Hindlimb muscle (tissue), 1 donor: ENCODE data around the gene CNTNAP2. TPM values are rescaled to one million over a fixed set of nuclear protein-coding genes. Genes with fewer than 3 reads are reported as not detected.

ENCODE experiments used
- DNase-seq: peaks from one replicate; pipeline ENCODE4 v3.0.0-alpha.2; 2013
- polyA plus RNA-seq: library from polyadenylated mRNA; unstranded; fragments of 120-200 nt; gene quantifications from one replicate; pipeline ENCODE4 v1.2.1, GENCODE V29; 2013; ENCODE audit not compliant: insufficient read length

The CNTNAP2 gene
- polyA plus RNA-seq, 1 donor = 10.1 TPM

DNA sequence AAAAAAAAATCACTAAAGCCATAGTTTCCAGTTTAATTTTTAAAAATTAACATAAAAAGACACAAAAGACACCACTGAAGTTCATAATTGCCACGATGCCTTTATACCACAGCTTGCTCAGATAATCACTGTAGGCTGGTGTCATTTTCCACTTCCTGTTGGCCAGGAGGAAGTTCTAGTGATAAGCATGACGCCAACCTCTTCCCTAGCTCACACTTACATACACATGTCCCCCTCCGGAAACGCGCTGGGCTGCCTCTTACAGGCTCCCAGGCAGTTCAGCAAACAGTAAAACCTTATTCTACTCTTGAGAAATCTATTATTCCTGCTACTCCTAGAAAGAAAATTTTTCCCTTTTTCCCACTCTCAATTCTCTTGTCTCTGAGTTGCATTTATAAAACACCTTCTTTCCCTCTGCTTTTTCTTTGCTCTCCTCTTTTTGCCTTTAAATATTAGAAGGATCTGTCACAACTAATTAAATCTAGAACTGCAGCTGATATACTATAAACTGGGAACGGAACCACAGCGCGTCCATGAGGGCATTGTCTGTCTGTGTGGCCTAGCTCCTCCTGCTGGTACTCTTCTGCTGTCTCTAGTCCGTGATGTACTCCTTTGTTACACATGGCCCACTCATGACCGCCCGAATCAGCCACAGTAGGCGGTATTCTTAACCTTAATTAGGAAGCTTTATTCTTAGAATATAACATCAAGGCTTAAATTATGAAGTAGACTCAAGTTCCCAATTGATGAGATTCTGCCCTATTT lies 664.9 kb downstream of the CNTNAP2 start:
- DNase-seq = no peak

DNA sequence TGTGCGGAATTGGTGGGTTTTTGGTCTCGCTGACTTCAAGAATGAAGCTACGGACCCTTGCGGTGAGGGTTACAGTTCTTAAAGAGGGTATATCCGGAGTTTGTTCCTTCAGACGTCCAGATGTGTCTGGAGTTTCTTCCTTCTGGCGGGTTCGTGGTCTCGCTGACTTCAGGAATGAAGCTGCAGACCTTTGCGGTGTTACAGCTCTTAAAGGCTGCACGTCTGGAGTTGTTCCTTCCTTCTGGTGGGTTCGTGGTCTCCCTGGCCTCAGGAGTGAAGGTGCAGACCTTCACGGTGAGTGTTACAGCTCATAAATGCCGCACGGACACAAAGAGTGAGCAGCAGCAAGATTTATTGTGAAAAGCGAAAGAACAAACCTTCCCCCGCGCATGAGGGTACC lies 670.7 kb downstream of the CNTNAP2 start:
- DNase-seq = no peak

DNA sequence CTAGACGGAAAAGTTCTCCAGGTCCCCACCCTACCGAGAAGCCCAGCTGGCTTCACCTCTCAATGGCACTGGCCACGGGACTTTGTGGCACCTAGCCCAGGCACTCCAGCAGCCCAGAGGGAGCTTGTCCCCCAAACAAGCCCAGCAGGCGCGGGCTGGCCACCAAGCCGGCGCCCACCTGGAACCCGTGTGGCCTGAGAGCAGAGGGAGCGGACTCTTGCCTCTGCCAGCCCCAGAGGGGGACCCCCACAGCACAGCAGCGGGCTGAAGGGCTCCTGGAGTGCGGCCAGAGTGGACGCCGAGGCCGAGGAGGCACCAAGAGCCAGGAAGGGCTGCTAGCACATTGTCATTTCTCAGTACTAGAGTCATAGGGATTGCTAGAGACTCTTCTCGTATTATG lies 671.4 kb downstream of the CNTNAP2 start:
- DNase-seq = no peak

DNA sequence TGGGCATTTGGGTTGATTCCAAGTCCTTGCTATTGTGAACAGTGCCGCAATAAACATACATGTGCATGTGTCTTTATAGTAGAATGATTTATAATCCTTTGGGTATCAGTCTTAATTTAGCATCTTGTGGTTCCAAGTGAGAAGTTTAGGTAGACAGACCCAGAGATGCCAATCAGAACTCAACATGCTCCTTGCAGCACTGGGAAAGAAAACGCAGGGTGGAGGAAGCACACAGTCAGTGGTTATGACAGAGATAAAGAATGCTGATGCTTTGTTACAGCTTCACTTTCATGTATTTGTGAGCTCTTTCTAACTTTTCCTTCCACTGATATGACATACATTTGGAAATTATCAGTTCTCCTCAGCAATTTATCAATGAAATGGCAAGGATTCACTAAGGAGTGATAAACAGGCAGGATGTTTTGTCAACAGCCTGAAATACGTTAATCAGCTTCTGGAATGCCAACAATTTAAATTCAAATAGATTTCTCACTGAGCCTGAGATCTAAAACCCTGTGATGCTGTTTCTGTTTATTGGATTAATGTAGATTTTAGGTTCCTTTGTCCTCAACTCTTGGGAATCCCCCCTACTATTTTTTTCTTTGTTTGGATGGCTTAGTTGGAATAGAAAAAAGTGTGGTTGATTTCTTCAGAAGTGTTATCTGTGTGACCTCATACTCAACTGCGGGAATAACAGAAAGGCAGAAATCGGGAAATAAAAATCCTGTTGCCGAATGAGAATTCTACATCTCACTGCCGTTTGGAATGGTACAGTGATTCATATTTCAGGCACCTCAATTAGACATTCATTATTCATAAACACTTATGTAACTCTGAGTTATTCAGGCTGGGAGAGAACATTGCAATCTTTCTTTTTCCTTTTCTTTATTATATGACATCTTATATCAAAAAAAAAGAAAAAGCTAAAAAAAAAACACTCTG lies 675.0 kb downstream of the CNTNAP2 start:
- no peak for DNase-seq

DNA sequence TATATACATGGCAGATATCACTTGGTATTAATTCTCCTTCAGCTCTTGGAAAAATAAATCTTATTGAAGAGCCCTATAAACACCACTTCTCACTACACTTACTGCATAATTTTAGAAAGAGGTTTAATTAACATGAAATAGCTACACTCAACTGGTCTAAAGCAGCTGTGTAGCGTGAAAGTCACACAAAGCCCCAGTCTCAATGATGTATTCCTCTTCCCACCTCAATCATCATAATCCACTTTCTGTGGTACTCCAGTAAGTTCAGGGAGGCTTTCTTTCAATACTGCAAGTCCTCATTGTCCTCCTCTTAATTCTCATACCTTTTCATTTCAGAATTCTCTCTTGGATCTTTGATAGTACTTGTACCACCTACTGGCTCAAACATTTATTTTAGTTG lies 688.0 kb downstream of the CNTNAP2 start:
- no peak for DNase-seq

DNA sequence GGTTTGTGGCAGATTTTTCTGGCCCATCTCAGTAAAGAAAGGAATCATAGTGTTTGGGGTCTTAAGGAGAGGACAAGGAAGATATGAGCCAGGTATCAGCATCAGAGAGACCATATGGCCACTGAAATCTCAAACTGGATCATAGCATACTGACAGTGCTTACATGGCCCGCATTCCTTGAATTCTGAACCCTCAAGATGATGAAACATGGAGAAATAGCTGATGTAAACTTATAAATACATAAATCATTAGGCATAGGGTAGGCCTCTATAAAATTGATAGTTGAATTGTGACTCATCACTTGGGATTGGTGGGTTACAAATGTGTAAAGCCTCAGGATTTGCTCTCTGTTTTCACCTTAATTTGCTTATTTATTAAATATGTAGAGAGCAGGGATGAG lies 688.5 kb downstream of the CNTNAP2 start:
- DNase-seq = no peak

DNA sequence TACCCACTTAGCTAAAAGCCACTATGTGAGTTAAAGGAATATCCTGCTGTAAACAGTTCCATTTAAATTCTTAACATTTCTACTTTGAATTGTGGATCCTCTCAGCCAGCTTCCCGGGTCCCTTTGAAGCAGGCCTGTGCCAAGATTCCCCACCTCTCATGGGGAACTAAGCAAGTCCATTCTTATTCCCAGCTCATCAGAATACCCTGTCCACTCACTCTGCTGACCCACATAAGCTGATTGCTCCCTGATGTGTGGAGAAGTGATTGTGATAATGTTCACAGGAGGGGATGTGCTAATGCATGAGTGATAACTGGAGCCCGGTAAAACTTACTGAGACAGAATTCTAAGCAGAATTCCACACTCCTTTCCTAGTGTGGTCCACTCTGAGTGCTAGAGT lies 709.7 kb downstream of the CNTNAP2 start:
- DNase-seq = no peak

DNA sequence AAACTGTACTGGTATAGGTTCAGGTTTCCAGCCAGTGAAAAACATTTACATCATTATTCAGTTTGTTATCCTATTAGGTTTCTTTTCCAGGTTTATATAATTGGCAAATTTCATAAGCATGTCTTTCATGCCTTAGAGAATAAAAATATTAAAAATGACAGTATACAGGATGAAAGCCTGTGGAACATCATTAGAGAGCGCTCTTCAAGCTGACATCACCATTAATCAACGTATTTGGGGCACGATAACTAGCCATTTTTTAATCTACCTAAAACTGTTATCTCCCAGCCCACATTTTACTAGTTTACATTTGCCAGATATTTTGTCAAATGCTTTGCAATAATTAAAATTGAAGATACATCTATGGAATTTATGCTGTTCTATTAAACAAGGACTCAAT lies 714.1 kb downstream of the CNTNAP2 start:
- DNase-seq = no peak

DNA sequence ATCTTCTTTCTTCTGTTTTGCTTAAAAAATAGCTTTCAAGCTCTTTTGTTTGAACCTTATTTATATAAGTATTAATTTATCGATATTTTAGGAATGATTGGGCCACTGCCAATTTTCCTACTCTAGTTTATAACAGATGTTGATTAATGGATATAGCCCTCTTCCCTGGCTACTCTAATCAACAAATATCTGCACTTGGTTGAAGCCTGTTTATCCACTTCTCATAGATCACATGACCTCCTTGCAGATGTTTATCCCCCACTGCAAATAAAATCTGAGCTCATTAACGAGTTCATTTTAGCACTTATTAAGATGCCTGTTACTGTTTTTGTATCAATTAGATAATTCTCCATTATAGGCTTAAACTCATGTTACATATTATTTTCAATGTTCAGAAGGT lies 715.3 kb downstream of the CNTNAP2 start:
- DNase-seq = no peak

DNA sequence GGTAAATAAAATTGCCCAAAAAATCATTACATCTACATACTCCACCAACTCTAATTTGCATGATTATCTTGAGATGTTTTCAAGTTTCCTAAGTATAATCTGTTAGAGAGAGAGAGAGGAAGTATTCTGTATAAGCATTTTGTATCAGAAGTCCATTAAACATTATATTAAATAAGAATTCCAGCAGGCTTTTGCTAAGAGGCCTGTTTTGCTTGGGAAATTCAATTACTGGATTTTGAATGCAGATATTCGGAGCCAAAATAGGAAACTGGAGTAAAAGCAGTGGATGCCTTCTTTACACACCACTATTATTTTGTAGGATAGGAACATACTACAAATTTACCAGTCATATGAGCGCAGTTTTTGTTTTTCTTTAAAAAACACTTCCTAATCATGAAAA lies 727.8 kb downstream of the CNTNAP2 start:
- DNase-seq = no peak

DNA sequence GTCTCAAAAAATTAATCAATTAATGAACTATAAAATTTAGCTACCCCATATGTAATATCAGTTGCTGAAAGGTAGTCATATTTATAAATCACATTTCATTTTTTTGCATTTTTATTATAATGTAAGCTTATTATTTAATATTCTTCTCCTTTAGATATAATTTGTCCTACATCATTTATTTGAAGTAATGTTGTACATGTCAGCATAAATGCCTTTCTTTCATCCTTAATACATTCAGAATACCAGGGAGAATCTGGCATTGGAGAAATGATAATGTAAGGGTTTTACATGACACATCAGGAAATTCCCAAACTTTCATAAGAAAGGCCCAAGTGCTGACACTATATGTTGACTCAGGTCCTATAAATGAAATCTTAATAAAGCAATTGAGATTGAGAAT lies 742.1 kb downstream of the CNTNAP2 start:
- DNase-seq = no peak

DNA sequence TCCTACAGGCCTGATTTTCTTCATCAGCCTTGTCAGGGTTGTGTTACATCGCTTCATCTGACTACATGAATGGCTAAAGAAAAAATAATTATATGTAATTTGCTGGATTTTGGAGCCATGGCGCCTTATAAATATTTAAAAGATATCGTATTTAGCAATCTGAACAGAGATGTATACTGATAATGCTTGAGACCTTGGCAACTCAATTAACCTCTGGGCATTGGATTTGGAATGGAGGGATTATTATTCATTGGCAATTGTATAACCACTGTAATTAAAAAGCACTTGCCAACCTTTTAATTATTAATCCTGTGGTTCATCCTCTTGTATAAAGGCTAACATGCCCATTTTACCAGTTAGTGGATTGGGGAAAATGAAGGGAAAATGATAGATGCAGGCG lies 745.1 kb downstream of the CNTNAP2 start:
- DNase-seq = no peak

DNA sequence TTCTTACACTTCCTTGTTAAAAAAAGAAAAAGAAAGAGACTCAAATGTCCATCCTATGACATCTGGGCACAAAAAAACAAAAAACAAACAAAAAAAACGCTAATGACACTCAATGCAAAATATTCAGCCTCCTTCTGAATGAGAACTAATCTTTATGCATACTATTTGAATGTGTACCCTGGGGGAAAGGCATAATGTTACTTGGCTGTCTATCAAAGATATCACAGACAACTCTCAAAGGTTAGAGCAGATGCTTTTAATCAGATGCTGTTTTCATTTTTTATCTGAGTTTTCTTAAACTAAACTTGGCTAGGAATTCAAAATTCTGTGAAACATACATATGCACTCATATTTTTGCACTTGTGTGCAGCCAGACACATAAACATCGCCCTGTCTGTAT lies 745.8 kb downstream of the CNTNAP2 start:
- peak; percentile 15 for DNase-seq

DNA sequence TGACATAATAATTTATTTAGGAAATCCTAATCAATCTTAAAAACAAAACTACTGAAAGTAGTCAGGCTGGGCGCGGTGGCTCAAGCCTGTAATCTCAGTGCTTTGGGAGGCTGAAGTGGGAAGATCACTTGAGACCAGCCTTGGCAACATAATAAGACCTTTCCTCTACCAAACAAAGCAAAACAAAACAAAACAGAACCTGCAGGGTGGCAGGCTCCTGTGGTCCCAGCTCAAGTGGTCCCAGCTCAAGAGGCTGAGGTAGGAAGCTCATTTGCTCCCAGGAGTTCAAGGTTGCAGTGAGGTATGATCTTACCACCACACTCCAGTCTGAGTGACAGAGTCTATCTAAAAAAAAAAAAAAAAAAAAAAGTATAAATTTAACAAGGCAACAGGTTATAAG lies 748.0 kb downstream of the CNTNAP2 start:
- no peak for DNase-seq

DNA sequence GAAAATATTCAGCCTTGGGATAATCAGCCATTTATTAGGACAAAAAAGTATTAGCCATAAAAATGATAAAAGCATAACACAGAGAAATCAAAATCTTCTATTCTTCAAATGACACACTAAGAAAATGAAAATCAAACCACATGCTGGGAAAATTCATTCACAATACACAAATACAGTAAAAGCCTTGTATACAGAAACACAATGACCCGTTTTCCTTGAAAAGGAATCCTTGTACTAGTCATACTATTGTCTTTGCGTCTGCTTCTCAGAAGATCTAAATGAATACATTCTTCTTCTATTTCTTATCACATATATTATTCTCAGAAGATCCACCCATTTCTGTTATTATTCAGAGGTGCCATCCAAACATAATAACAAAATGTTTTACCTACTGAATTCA lies 749.1 kb downstream of the CNTNAP2 start:
- DNase-seq = no peak

DNA sequence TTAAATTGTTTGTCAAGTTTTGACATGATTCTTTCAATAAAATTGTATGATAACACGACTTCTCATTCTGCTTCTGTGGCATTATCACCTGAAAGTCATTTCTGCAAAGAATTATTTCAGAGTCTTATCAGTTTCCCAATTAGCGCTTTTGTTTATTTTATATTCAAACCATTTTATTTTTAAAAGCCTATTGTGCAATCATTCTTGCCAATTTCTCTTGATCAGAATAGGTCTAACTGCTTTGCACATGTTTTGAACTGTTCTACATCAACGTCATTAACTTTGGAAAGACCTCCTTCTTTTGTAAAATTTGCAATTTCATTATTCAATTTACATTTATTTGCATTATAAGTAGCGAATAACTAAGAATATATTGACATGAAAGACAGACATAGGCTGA lies 758.1 kb downstream of the CNTNAP2 start:
- DNase-seq = no peak

DNA sequence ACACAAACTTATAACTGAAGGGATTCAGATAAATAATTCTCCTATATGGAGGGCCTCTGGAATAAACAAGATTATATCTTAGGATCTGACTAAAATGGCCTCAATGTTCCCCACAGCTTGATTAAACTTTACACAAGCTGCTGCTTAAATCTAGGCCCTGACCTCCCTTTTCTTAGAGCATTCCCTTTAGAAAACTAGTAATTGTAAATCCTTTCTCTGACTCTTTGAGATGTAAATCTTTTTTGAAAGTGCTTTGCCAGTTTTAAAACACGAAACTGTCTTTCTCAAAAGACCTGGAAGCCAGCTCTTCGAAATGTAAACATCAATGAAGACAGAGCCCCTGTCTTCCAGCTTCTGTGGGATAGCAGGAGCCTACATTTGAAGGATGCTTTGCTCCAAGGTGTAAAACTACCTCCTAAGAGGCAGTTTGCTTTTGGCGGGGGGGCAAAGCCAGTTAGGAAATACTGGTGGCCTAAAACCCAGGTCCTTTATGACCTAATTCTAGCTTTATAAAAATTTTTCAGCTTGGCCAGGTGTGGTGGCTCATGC lies 758.7 kb downstream of the CNTNAP2 start:
- DNase-seq = no peak

DNA sequence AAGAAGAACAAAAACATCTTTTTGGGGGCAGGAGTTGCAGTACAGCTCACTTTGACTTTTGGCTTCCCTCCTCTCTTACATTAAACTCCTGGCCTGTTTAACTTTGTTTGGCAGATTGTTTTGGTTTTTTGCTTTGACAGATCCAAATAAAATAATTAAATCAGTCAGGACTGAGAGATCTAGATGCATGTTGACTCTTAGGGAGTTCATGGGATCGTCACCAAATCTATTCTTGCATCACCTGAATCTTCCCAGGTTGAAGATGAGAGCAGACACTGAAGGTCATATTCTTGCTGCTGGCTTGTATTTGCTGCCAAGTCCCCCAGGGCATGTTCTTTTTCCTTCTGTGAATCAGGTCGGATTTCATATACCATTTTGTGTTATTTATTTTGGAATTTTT lies 759.4 kb downstream of the CNTNAP2 start:
- DNase-seq = peak; percentile 23

DNA sequence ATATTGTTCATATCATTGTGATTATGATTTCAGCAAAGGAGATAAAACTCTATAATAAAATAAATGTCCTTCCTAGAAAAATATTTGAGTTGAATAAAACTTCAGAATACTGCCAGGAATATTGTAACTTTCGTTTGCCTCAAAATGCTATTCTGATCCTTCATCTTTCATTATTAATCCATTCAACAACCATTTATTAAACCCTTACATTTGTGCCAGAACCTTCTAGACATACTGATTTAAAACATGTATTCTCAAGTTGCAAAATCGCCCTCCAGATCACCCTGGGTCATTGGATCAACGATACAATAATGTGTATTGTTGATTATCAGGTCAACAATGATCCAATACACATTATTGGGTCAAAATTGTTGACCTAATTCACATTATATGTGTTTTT lies 759.8 kb downstream of the CNTNAP2 start:
- peak; percentile 6 for DNase-seq

DNA sequence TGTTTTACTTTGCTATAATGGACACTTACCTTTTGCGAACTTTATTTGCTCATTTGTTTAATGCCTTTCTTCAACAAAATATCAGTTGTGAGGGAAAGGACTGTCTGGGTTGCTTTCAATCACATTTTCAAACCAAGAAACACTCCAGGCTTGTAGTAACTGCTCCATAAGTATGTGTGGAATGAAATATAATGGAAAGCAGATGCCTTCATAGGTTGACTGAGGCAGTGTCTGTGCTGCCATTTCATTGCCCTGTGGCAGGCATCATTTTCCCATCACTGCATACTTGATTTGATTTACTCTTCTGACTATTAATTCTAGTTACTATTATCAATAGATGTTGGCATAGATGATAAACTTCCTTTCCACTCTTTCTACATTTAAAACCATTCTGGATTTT lies 762.3 kb downstream of the CNTNAP2 start:
- no peak for DNase-seq

DNA sequence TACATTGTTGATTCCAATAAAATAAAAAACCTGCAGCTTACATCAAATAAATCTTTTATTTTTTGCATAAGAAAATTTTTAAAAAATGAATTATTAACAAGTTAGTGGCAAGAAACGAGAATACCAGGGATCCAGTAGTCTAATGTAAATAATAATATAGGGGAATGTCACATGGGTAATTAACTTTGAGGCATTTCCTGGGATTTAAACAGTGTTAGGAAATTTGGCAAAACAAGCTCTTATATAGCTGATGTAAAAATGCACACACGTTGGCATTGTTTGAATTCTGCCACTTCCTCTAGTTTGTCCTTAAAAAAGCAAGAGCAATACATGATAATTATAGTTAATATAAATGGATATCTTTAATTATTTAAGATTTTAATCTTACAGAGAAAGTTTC lies 768.6 kb downstream of the CNTNAP2 start:
- no peak for DNase-seq

DNA sequence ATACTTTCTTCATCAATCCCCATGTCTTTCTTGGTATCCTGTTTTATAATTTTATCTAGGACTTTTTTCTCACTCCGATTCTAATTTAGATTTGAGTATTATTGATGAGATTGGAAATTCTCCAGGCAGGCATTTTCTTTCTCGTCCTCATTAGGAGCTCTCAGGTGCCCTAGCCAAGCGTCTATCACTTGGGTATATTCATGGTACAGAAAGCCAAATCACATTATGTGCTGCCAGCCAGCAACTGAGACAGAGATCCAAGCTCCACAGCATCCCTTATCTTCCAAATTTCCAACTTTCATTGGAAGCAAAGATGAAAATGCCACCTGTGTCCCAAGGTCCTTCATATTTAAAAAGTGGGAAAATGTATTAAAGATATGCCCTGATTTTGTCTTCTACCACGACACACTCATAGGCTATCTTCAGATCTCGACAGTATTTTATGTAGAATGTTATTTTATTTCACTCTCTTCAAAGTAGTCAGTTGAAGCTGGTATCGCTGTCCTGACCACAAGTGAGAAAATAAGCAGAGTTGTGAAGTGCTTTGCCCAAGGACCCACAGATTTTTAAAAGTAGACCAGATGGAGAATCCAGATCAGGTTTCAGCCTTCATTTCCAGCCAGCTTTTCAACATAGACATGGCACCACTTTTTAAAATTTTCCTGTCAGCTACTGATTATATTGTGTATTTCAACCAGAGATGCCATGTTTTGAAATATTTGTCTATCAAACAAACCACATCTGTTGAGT lies 773.4 kb downstream of the CNTNAP2 start:
- no peak for DNase-seq

DNA sequence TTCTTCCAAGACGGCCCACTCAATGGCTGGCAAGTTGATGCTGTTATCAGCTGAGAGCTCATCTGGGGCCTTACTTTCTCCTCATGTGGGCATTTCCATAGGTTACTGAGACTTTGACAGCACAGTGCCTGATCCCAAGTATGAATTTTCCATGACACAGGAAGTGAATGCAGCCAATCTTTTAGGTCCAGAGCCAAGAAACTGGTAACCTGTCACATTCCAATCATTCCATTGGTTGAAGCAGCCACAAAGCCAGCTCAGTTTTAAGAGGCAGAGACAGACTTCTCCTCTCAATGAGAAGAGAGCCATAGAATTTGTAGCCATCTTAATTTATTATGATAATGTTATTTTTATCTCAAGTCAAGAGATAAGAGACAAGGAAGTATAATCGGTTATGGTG lies 775.5 kb downstream of the CNTNAP2 start:
- no peak for DNase-seq
